HK-2 (cell line): Measurements from ENCODE around the gene ASIC4.

Experiments
- DNase-seq: peaks from one replicate; pipeline ENCODE4 v3.0.0-alpha.2; 2018; ENCODE audit not compliant: unreplicated experiment

Gene ASIC4

GRCh38 chr2:219514836-219515235 is 554 bp downstream of the ASIC4 start:
- DNase-seq, result no peak

DNA sequence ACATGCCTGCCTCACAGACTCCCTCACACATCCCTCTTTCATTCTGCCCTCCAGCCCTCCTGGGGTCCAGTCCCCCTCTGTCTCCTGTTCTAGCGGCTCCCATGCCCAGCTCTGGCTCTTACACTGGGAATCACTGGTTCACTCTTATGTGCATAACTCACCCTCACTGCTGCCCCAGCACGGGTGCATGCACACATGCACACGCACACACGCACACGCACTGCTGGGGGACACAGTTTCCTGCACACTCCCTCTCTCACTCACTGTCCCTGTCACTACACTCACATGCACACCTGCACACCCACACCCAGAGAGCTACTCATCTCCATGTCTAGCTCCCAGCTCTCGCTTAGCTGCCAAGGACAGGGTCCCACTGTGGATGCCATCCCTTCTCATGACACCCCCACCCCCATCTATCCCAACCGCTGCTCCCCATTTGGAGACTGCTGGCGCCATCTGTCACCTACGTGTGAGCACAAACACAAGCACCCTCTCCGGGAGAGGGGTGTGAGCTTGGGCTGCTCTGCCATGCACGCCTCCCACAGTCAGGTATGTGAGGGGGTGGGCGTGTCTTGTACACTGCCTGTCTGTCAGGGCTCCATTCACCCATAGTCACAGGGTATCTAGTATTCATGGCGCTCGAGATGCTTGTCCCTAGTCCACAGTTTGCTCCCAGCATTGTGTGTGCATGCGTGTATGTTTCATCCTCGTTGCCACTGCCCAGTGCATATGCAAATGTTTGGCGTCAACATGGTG is 1.8 kb downstream of the ASIC4 start:
- DNase-seq, result no peak

- no peak for DNase-seq
Measured at GRCh38 chr2:219516888-219517287, 2.6 kb downstream of the ASIC4 start.

DNA sequence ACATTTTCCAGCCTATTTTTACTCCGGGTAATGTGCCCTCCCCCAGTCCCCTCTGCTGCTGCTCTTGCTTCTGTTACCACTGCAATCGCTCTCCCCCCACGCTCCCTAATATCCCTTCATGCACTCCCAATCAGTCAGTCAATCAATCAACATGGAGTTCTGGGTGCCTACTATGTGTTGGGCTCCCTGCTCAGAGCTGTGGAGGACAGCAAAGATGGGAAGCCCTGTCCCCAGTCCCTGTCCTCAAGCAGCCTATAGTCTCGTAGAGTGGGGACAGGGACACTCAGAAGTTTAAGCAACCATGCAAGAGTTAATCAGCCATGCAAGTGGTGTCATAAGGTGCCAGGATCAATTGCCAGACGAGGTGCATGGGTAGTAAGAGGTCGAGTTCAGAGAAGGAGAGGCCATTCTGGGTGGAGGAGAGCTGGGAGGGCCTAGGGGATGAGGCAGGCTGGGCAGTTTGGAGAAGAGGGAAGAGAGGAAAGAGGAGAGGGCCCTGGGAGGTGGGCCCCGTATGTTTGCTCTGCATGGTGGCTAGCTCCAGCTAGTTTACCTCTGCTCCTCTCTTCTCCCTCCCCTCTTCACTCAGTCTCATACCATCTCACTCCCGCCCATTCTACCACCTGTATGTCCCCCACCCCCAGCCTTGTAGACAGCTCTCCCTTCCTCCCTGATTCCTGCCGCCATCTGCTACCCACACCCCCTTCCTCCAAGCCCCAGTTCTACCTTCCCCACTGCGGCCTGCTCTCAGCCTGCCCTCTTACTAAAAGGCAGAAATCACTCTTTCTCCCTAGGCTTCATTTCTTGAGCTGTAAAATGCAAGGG is 3.9 kb downstream of the ASIC4 start:
- no peak for DNase-seq

DNA sequence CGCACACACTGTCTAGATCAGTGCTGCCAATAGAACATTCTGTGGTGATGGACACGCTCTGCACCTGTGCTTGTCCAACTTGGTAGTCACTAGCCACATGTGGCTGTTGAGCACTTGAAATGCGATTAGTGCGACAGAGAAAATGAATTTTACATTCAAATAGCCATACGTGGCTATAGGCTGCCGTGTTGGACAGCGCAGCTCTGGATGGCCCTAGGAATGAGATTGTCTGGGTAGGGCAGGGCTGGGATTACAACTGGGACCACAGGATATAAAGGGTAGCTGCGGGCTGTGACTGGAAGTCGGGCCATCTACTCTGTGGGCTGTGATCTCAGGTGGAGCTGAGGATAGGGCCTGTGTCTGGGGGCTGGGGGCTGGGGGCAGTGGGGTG is 5.2 kb downstream of the ASIC4 start:
- no peak for DNase-seq

DNA sequence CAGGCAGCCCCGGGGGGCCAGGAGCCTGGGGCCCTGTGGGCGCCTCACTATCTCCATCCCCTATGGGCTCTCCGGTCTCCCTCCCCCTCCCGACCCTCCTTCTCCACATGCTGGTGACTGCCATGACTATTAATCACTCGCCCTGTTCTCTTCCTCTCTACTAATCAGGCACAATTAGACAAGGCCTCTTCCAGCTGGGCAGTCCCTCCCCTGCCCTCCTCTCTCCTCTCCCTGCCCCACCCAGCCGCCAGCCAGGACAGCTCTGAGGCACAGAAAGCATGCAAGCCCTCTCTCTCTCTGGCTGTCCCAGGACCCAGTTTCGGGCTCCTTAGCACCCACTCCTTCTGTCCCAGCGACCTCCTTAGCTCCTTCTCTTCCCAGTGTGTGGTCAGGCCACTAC is 5.8 kb downstream of the ASIC4 start:
- DNase-seq, result no peak

DNA sequence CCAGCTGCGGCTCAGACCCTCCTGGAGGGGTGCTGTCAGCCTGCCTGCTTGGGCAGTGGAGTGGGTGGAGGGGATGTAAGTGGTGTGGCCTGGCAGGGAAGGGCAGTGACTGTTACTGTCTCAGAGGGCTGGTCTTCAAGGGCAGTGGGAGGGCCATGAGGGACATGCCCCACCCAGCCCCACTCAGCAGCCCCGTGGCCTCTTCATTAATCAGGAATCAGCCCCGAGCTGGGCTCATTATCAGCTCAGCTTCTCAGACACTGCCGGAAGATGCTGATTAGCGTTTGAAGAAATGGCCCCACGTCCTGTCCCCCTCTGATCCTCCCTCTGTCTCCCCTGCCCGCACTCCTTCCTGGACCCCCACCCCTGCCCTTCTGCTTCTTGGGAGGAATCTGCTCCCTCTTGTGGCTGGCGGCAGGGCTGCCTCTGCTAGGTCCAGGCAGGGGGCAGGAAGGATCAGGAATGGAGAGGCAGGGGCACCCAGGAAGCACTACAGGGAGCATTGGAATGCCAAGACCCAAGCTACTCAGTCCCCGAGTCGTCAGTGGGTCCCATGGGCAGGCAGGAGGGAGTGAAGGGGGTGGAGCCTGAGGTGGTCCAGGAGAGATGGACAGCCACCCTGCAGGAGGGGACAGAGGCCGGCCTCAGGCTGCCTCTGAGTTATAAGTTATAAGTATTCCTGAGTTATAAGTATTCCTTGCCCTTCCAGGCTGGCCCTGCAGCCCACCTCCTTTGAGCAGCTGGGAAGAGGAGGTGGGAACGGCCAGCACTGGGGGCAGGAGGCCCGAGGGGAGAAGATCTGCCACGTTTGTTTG is 7.0 kb downstream of the ASIC4 start:
- DNase-seq, result peak; percentile 65

GRCh38 chr2:219522111-219523030 is 8.1 kb downstream of the ASIC4 start:
- peak; percentile 37 for DNase-seq

DNA sequence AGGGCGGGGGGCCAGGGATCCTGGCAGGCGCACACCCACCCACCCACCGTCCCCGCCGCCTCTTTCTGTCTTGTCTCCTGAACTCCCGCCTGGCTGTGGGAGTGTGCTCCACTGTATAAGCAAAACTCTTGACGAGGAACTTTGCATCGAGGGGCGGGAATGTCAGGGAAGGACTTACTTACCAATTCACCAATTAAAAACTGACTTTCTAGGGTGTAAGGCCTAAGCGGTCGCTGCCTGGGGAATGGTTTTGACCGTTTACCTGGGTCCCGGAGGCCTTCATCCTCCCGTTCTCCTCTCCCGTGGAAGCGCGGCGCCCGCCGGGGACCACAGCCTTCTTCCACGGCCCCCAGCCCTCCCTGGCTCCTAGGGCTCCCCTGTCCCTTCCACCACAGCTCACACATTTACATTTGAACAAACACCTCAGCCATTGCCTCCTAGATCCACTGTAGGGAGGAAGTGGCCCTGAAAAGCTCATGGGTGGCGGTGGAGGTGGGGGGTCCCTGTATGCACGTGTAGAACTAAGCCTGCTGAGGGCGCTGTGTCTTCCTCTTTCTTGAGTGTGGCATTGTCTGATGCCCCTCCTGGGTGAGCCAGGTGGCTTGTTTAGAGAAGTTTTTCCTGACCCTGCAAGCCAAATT is 8.9 kb downstream of the ASIC4 start:
- no peak for DNase-seq

GRCh38 chr2:219524817-219525216 is 10.5 kb downstream of the ASIC4 start:
- no peak for DNase-seq

- no peak for DNase-seq
Measured at GRCh38 chr2:219525533-219526232, 11.4 kb downstream of the ASIC4 start.

GRCh38 chr2:219526320-219527075 is 12.2 kb downstream of the ASIC4 start:
- no peak for DNase-seq

DNA sequence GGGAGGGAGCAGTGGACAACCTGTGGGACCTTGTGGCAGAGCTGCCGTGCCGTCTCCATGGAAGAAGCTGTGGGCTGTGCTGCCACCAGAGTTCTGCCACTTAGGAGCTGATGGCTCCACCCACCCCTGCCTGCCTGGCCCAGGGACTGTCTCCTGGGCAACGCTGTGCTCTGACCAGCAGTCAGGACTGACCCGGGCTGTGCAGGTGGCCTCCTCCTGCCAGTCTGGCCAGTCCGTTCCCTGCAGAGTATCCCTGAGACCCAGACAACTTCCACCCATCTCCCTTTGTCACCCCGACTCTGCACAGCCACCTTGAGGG is 12.8 kb downstream of the ASIC4 start:
- DNase-seq, result no peak

DNA sequence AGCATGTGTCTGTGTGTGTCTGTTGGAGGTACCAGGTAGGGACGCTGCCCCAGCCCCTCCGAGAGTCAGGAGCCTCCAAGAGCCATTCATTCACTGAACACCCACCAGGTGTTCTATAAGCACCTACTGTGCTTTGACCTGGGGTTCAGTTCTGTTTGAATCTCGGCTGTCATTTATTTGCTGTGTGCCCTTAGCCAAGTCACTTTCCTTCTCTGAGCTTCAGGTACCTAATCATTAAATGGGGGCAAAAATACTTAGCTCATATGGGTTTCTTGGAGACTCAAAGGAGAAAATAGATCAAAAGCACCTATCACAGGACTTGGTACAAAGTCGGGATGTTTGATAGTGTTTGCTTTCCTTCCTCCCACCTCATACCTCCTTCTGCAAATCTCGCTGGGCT is 13.2 kb downstream of the ASIC4 start:
- no peak for DNase-seq

GRCh38 chr2:219530048-219530963 is 16.0 kb downstream of the ASIC4 start:
- DNase-seq, result peak; percentile 90

DNA sequence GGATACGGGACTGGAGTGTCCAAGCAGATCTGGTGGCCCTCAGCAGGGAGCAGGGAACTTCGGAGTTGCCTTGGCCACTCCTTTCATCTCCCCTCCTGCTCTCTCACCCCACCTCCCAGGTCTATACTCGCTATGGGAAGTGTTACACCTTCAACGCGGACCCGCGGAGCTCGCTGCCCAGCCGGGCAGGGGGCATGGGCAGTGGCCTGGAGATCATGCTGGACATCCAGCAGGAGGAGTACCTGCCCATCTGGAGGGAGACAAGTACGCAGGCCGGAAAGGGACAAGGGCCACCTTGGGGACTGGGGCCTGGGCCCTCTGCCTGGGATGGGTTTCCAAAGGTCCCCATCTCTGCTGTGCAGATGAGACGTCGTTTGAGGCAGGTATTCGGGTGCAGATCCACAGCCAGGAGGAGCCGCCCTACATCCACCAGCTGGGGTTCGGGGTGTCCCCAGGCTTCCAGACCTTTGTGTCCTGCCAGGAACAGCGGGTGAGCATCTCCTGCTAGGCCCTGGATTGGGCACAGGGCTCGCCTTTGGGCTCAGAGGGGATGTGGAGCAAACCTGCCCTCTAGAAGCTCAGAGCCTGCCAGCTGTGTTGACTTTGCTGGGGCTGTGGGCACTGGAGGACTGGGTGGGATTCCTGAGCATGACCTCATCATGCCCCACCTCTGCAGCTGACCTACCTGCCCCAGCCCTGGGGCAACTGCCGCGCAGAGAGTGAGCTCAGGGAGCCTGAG is 17.5 kb downstream of the ASIC4 start:
- DNase-seq, result no peak

GRCh38 chr2:219532378-219532649 is 18.0 kb downstream of the ASIC4 start:
- no peak for DNase-seq
